AG04450 (cell line): ENCODE measurements around the gene RRH. TPM values are rescaled to one million over a fixed set of nuclear protein-coding genes. Genes with fewer than 3 reads are reported as not detected.

ENCODE experiments used
- CTCF ChIA-PET: fragments of 300-600, 350-600 bp; formaldehyde crosslinking; extraction: SDS; loops from one replicate; lab custom pipeline; 2022; ENCODE audit warnings: antibody characterized with exemption, inconsistent platforms; lab: Charles Lee
- POLR2A ChIA-PET: fragments of 350-600 bp; formaldehyde crosslinking; extraction: SDS; loops from one replicate; lab custom pipeline; 2021; ENCODE audit warnings: antibody characterized with exemption, inconsistent platforms; lab: Yijun Ruan, JAX
- DNase-seq: peaks from one replicate; pipeline ENCODE4 v3.0.0-alpha.2; 2011; ENCODE audit warnings: low read depth, low spot score
- H3K27ac ChIP-seq: one replicate; pipeline ENCODE4 v1.5.1; 2012; ENCODE audit warnings: low read depth, low read length, control low read depth
- H3K27me3 ChIP-seq: one replicate; pipeline ENCODE4 v1.6.0; 2012; ENCODE audit warnings: low read length; ENCODE audit not compliant: control insufficient read depth, insufficient read depth
- H3K4me3 ChIP-seq: 2 replicates; pipeline ENCODE4 v1.5.1; 2011; ENCODE audit warnings: mild to moderate bottlenecking, low read depth, low read length, control low read depth
- H3K9me3 ChIP-seq: 2 replicates; pipeline ENCODE4 v1.5.1; 2012; ENCODE audit warnings: low read length; ENCODE audit not compliant: control insufficient read depth, insufficient read depth
- polyA plus RNA-seq: library from polyadenylated mRNA; depleted of rRNA; stranded (reverse); fragments of >200 nt; gene quantifications from 2 replicates; pipeline ENCODE4 v1.2.3, GENCODE V29; 2011
- TF ChIP-seq, protein P1 (sequence below): IDR thresholded peaks from 2 replicates; pipeline ENCODE4 v1.5.1; 2011; ENCODE audit warnings: low read depth, low read length, control low read depth, inconsistent platforms

Gene RRH
- polyA plus RNA-seq, 1 experiment, result 0.15 TPM

DNA sequence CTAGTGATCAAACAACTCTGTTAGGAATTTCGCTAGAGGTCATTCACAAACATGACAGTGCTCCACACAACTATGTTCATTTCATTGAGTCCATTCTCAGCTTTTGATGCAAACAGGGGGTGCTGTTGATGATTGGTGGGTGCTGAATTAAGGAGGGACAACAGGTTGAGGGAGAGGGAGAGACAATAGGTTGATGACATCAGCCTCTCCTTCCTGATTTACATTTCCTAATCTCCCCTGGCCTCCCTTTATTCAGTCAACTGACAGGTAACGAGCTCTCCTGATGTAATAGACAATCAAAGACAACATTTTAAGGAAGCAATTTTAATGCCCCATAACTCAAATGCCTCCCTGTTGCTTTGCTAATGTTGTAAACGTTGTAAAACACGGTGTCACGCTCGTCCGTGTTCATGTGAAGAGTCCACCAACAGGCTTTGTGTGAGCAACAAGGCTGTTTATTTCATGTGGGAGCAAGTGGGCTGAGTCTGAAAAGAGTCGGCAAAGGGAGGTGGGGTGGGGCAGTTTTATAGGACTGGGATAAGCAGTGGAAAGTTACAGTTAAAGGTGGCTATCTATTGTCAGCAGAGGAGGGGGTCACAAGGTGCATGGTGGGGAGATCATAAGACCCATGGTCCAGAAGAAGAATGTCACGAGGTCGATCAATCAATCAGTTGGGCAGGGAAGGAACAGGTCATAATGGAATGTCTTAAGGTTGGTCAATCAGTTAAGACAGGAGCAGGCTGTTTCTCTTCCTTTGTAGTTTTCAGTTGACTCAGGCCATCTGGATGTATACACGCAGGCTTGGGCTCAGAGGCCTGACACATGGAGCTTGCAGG lies 17.0 kb upstream of the RRH start:
- H3K27ac ChIP-seq, result no peak overlapping the region
- CTCF ChIA-PET, result no interaction called here
- H3K27me3 ChIP-seq, result peaks cover 3% of the 10 kb centered on the region
- no peak overlapping the region for H3K4me3 ChIP-seq
- no peak for DNase-seq
- TF ChIP-seq, protein P1, sequence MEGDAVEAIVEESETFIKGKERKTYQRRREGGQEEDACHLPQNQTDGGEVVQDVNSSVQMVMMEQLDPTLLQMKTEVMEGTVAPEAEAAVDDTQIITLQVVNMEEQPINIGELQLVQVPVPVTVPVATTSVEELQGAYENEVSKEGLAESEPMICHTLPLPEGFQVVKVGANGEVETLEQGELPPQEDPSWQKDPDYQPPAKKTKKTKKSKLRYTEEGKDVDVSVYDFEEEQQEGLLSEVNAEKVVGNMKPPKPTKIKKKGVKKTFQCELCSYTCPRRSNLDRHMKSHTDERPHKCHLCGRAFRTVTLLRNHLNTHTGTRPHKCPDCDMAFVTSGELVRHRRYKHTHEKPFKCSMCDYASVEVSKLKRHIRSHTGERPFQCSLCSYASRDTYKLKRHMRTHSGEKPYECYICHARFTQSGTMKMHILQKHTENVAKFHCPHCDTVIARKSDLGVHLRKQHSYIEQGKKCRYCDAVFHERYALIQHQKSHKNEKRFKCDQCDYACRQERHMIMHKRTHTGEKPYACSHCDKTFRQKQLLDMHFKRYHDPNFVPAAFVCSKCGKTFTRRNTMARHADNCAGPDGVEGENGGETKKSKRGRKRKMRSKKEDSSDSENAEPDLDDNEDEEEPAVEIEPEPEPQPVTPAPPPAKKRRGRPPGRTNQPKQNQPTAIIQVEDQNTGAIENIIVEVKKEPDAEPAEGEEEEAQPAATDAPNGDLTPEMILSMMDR, result no peak
- POLR2A ChIA-PET, result no interaction called here
- H3K9me3 ChIP-seq, result peaks cover 4% of the 10 kb centered on the region; the same call in 1 of the 2 replicates

DNA sequence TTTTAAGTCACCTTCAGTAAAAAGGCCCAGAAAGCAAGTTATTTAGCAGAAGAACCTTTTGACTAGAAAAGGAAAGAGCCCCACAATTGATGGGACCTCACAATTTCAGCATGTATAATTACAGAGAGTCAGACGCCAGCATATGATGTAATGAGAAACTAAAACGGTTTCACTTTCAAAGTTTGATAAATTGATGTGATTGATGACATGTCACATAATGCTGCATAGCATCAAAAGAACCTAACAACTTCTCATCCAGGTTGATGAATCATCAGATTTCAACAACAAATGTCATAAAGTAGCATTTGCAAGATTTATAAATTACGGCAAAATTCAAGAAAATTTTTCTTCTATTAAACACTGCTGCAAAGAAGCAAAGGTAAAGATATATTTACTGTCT lies 16.1 kb upstream of the RRH start:
- POLR2A ChIA-PET, result no interaction called here
- peaks cover 4% of the 10 kb centered on the region; the same call in 1 of the 2 replicates for H3K9me3 ChIP-seq
- TF ChIP-seq, protein P1, result no peak
- peaks cover 3% of the 10 kb centered on the region for H3K27me3 ChIP-seq
- CTCF ChIA-PET, result no interaction called here
- DNase-seq, result no peak
- H3K4me3 ChIP-seq, result no peak overlapping the region
- H3K27ac ChIP-seq, result no peak overlapping the region

DNA sequence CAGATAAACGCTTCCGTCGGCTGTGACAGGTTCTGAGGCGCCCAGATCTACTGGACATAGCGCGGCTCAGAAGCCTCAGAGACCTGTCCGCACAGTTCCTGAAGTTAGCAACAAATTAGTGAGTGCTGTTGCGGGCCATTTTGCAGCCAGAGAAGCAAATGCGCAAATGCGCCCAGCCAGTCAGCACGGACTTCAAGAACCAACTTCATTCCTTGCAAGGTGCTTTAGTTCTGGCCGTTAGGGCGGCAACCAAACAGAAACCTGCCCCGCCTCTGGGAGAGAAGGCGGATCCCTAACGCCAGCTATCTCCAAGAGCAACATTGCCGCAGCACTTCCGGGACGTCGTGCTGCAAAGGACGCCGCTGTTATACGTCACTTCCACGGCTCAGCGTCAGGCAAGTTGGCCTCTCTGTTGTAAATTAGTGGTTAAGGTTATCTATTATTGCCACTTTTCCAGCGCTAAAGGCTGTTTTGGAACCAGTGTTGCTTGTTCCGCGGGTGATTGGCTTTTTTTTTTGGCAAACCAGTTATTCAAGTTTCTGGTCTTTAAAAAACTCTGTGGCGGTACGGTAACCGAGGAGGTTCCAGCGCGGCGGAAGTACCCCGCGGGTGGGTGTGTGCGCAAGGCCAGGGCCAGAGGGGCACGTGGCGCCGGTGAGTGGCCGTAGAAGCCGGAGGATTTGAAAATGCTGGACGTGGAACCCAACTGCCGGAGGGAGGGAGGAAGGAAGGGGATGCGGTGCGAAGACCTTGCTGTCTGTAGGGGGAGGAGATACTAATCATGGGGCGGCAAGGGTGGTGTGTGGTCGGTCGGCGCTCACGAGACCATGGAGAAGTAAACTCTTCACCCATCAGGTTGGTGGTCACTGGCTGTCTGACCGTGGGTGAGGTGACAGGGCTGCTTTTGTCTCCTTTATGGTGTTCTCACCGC lies 12.4 kb upstream of the RRH start, which contains the start of gene GAR1:
Gene GAR1, plus strand, starts transcription at position 612 of the 931 bp plus-strand sequence. CDS start 403 bp downstream, outside the sequence.
- TF ChIP-seq, protein P1, result no peak
- DNase-seq, result peak; percentile 77
- H3K4me3 ChIP-seq, result peak within 1 kb of the TSS; percentile 96
- H3K9me3 ChIP-seq, result peaks cover 4% of the 10 kb centered on the region; the same call in 1 of the 2 replicates
- peak within 1 kb of the TSS; percentile 69 for H3K27ac ChIP-seq
- ChIA-PET CTCF (interaction anchor here (0.5 to 2.5 kb wide), 3 partner anchors 11 to 1224 kb away, joined by 3 to 17 read pairs (median 3); partner anchors contain the start of gene RRH), POLR2A (interaction anchor here (0.7 kb wide), 1 partner anchor 64 kb away, joined by 3 read pairs; no protein-coding TSS in a partner anchor)
- no peaks in the 10 kb centered on the region for H3K27me3 ChIP-seq

DNA sequence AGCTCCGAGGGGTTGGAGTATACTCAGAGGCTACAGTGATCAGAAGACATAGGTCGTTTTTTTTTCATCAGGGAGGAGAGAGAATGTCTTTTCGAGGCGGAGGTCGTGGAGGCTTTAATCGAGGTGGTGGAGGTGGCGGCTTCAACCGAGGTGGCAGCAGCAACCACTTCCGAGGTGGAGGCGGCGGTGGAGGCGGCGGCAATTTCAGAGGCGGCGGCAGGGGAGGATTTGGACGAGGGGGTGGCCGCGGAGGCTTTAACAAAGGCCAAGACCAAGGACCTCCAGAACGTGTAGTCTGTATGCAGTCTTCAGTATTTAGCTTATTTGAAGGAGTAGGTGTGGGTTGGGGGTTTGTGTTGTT lies 11.7 kb upstream of the RRH start:
- peaks cover 4% of the 10 kb centered on the region; the same call in 1 of the 2 replicates for H3K9me3 ChIP-seq
- H3K4me3 ChIP-seq, result peak overlapping the region; percentile 96
- TF ChIP-seq, protein P1, result no peak
- no peaks in the 10 kb centered on the region for H3K27me3 ChIP-seq
- H3K27ac ChIP-seq, result peak overlapping the region; percentile 69
- POLR2A ChIA-PET, result no interaction called here
- DNase-seq, result no peak
- CTCF ChIA-PET, result interaction anchor here (0.5 to 2.5 kb wide), 4 partner anchors 11 to 1225 kb away, joined by 3 to 17 read pairs (median 5); partner anchors contain the start of gene RRH
